Measurements from ENCODE around the gene CD248. TPM values are rescaled to one million over a fixed set of nuclear protein-coding genes. Genes with fewer than 3 reads are reported as not detected.
"Not testable (repeated sequence)": the region's sequence is repeated elsewhere in the genome, so short reads cannot be mapped to it uniquely, and the experiment has no call there.

Gene CD248
- total RNA-seq, 5 donors from 2014 or later (not counting 1 experiment from before 2014, with no cell fraction given) = 2.5 to 14.7 (median 8.7) TPM

DNA sequence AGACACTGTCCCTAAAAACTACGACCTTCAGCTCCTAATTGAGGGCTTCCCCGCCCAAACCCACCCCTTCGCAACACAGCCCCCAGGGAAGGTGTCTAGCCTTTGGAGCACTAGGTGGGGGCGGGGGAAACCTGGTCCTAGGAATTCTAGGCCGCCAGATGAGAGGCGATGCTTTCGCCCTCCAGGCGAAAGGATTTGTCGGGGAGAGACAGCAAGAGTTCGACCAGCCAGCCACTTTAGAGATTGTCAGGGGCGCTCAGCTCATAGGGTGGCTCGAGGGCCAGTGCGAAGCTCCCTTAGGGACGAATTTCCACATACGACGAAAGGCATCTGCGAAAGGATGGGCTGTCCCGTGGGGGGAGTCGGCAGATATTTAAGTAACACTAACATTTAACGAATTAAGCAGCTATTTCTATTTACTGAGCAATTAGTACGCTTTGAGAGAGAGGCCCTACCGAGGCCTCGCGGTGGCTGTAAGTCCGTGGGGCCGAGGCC is 5.3 kb downstream of the CD248 start:
- H3K27ac ChIP-seq (ENCODE audit: low read length) = peak overlapping the region; percentile 92
- peak overlapping the region; percentile 54 to 71 for H3K4me3 ChIP-seq (ENCODE audit: control insufficient read depth in 1 of 2, extremely low read depth in 1 of 2, low read length in 1 of 2)
- peaks cover 24 to 32% (median 29%) of the 10 kb centered on the region in 3 donors for H3K4me1 Mint-ChIP-seq
- POLR2A ChIA-PET = interaction anchor here in 1 of 2 donors (0.5 to 0.7 kb wide), 2 partner anchors 45 to 602 kb away, joined by 3 to 7 read pairs; no protein-coding TSS in a partner anchor
- CTCF ChIA-PET = interaction anchor here (0.5 to 3.2 kb wide), 22 partner anchors 15 to 618 kb away, joined by 3 to 34 read pairs (median 4); partner anchors contain the start of genes BRMS1 (in 1 of the 2), RIN1 (in 1 of the 2), TMEM151A (in 1 of the 2) and YIF1A (in 1 of the 2)
- ATAC-seq (replicated peaks in 1 of 4) (peak in 1 of 4 experiments; percentile 36), DNase-seq (no peak)
- H3K4me3 Mint-ChIP-seq = peak overlapping the region; percentile 73 to 90 (median 85)
- no peaks in the 10 kb centered on the region for H3K36me3 ChIP-seq (ENCODE audit: control insufficient read depth in 2 of 2, extremely low read depth in 1 of 2, insufficient read depth in 1 of 2, low read length in 1 of 2)
- peak overlapping the region; percentile 93 to 99 for H3K27ac Mint-ChIP-seq
- WGBS (ENCODE audit: insufficient coverage) = 38% methylated on average over 14 of the region's 26 CpGs
- peaks cover 9 to 51% of the 10 kb centered on the region in 2 experiments for H3K4me1 ChIP-seq (ENCODE audit: control insufficient read depth in 1 of 2, extremely low read depth in 1 of 2, insufficient read depth in 2 of 2, low read length in 2 of 2)
- H3K9me3 ChIP-seq = no peaks in the 10 kb centered on the region
- H3K9me3 Mint-ChIP-seq = no peaks in the 10 kb centered on the region
- H3K27me3 ChIP-seq (replicated peaks in 1 of 2; ENCODE audit: control insufficient read depth in 2 of 2, extremely low read depth in 1 of 2, insufficient read depth in 2 of 2, low read length in 1 of 2) = peaks cover 0 to 17% of the 10 kb centered on the region in 2 experiments
- H3K27me3 Mint-ChIP-seq = peaks cover 0 to 2% of the 10 kb centered on the region in 2 donors
- no peaks in the 10 kb centered on the region for H3K36me3 Mint-ChIP-seq

DNA sequence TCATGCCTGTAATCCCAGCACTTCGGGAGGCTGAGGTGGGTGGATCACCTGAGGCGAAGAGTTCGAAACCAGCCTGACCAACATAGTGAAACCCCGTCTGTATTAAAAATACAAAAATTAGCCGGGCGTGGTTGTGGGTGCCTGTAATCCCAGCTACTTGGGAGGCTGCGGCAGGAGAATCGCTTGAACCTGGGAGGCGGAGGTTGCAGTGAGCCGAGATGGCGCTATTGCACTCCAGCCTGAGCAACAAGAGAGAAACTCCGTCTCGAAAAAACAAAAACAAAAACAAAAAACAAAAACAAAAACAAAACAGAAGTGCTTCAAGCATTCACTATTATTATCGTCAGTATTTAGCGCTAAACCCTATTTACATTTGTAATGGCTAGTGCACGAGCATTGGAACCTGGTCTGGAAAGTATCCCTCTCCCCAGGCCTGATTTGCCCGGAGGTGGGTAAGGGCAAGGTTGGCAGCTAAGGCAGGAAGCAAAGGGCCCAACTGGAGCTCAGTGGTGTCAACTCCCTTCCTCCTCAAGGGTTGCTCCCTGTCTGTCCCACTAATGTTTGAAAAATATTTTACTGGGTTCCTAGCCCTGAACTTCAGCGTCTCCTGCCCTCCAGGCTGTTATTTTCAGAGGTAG is 5.9 kb downstream of the CD248 start:
- not testable (repeated sequence) for H3K9me3 Mint-ChIP-seq; ATAC-seq (replicated peaks in 1 of 4); H3K27ac ChIP-seq (ENCODE audit: low read length); H3K36me3 ChIP-seq (ENCODE audit: control insufficient read depth in 2 of 2, extremely low read depth in 1 of 2, insufficient read depth in 1 of 2, low read length in 1 of 2); DNase-seq; H3K4me3 ChIP-seq (ENCODE audit: control insufficient read depth in 1 of 2, extremely low read depth in 1 of 2, low read length in 1 of 2); H3K27me3 Mint-ChIP-seq; H3K36me3 Mint-ChIP-seq; H3K9me3 ChIP-seq
- Histone ChIP-seq H3K4me1 (ENCODE audit: control insufficient read depth in 1 of 2, extremely low read depth in 1 of 2, insufficient read depth in 2 of 2, low read length in 2 of 2) (peaks cover 8 to 45% of the 10 kb centered on the region in 2 experiments), H3K27me3 (replicated peaks in 1 of 2; ENCODE audit: control insufficient read depth in 2 of 2, extremely low read depth in 1 of 2, insufficient read depth in 2 of 2, low read length in 1 of 2) (peaks cover 0 to 14% of the 10 kb centered on the region in 2 experiments)
- ChIA-PET CTCF (interaction anchor here (0.5 to 3.2 kb wide), 17 partner anchors 16 to 522 kb away, joined by 3 to 34 read pairs (median 4); partner anchors contain the start of genes BRMS1 (in 1 of the 2), RIN1 (in 1 of the 2) and YIF1A (in 1 of the 2)), POLR2A (interaction anchor here in 1 of 2 donors (0.7 kb wide), 2 partner anchors 45 to 741 kb away, joined by 3 to 6 read pairs; no protein-coding TSS in a partner anchor)
- WGBS (ENCODE audit: insufficient coverage) = 90% methylated on average over 13 of the region's 18 CpGs
- peaks cover 22 to 28% (median 26%) of the 10 kb centered on the region in 3 donors for H3K4me1 Mint-ChIP-seq
- peak overlapping the region in 1 of 3 donors; percentile 73 for H3K4me3 Mint-ChIP-seq
- H3K27ac Mint-ChIP-seq = peak overlapping the region in 1 of 2 donors; percentile 99

DNA sequence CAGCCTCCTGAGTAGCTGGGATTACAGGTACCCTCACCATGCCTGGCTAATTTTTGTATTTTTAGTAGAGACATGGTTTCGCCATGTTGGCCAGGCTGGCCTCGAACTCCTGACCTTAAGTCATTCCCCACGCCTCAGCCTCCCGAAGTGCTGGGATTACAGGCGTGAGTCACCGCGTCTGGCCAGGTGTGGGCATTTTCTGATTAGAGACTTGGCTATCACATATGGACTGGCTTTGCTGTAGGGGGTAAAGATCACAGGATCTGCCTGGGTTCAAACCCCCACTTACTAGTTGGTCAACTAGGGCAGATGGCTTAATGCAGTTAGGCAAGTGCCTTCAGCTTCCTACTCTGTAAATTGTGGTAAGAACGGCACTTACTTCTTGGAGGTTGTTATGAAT is 6.5 kb downstream of the CD248 start:
- 91% methylated on average over 4 of the region's 8 CpGs for WGBS (ENCODE audit: insufficient coverage)
- H3K4me1 Mint-ChIP-seq = peaks cover 16 to 22% (median 20%) of the 10 kb centered on the region in 3 donors
- no peaks in the 10 kb centered on the region for H3K36me3 ChIP-seq (ENCODE audit: control insufficient read depth in 2 of 2, extremely low read depth in 1 of 2, insufficient read depth in 1 of 2, low read length in 1 of 2)
- ATAC-seq (replicated peaks in 1 of 4) = no peak
- CTCF ChIA-PET = interaction anchor here in 1 of 2 donors (3.2 kb wide), 1 partner anchor 76 kb away, joined by 25 read pairs; no protein-coding TSS in a partner anchor
- H3K4me3 ChIP-seq (ENCODE audit: control insufficient read depth in 1 of 2, extremely low read depth in 1 of 2, low read length in 1 of 2) = no peak overlapping the region
- no peaks in the 10 kb centered on the region for H3K9me3 ChIP-seq
- no peak overlapping the region for H3K27ac ChIP-seq (ENCODE audit: low read length)
- H3K36me3 Mint-ChIP-seq = no peaks in the 10 kb centered on the region
- peaks cover 0 to 12% of the 10 kb centered on the region in 2 experiments for H3K27me3 ChIP-seq (replicated peaks in 1 of 2; ENCODE audit: control insufficient read depth in 2 of 2, extremely low read depth in 1 of 2, insufficient read depth in 2 of 2, low read length in 1 of 2)
- no peak overlapping the region for H3K4me3 Mint-ChIP-seq
- H3K9me3 Mint-ChIP-seq = no peaks in the 10 kb centered on the region
- no peak for DNase-seq
- peaks cover 7 to 39% of the 10 kb centered on the region in 2 experiments for H3K4me1 ChIP-seq (ENCODE audit: control insufficient read depth in 1 of 2, extremely low read depth in 1 of 2, insufficient read depth in 2 of 2, low read length in 2 of 2)
- peaks cover 0 to under 1% of the 10 kb centered on the region in 2 donors for H3K27me3 Mint-ChIP-seq
- no peak overlapping the region for H3K27ac Mint-ChIP-seq
- POLR2A ChIA-PET = interaction anchor here in 1 of 2 donors (0.7 kb wide), 1 partner anchor 741 kb away, joined by 6 read pairs; no protein-coding TSS in a partner anchor

DNA sequence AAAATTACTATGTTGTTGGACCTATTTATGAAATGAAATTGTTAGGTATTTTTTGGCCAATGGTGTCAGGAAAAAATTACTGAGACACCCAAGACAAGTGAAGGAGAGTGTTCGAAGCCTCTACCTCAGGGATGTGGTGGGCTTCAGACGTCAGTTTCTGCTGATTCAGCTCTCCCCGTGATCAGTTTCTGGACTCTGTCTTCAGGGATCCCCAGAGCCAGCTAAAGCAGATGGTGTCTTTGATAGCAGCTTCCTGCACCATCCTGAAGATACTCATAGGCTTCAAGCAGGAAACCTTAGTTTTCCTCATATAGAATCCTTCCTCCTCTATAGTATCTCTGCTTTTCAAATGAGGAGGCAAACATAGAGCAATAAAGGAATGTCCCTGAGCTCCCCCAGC is 7.4 kb downstream of the CD248 start:
- H3K9me3 Mint-ChIP-seq = no peaks in the 10 kb centered on the region
- Histone ChIP-seq H3K4me3 (ENCODE audit: control insufficient read depth in 1 of 2, extremely low read depth in 1 of 2, low read length in 1 of 2) (no peak overlapping the region), H3K27ac (ENCODE audit: low read length) (no peak overlapping the region), H3K9me3 (no peaks in the 10 kb centered on the region), H3K4me1 (ENCODE audit: control insufficient read depth in 1 of 2, extremely low read depth in 1 of 2, insufficient read depth in 2 of 2, low read length in 2 of 2) (peaks cover 7 to 31% of the 10 kb centered on the region in 2 experiments), H3K36me3 (ENCODE audit: control insufficient read depth in 2 of 2, extremely low read depth in 1 of 2, insufficient read depth in 1 of 2, low read length in 1 of 2) (no peaks in the 10 kb centered on the region), H3K27me3 (replicated peaks in 1 of 2; ENCODE audit: control insufficient read depth in 2 of 2, extremely low read depth in 1 of 2, insufficient read depth in 2 of 2, low read length in 1 of 2) (peaks cover 0 to 12% of the 10 kb centered on the region in 2 experiments)
- 33% methylated on average over 2 of the region's 3 CpGs for WGBS (ENCODE audit: insufficient coverage)
- no peak overlapping the region for H3K27ac Mint-ChIP-seq
- no peaks in the 10 kb centered on the region for H3K36me3 Mint-ChIP-seq
- CTCF ChIA-PET = no interaction called here
- ATAC-seq (replicated peaks in 1 of 4) (no peak), DNase-seq (no peak)
- H3K4me1 Mint-ChIP-seq = peaks cover 8 to 16% (median 13%) of the 10 kb centered on the region in 3 donors
- H3K4me3 Mint-ChIP-seq = no peak overlapping the region
- H3K27me3 Mint-ChIP-seq = no peaks in the 10 kb centered on the region
- POLR2A ChIA-PET = no interaction called here

DNA sequence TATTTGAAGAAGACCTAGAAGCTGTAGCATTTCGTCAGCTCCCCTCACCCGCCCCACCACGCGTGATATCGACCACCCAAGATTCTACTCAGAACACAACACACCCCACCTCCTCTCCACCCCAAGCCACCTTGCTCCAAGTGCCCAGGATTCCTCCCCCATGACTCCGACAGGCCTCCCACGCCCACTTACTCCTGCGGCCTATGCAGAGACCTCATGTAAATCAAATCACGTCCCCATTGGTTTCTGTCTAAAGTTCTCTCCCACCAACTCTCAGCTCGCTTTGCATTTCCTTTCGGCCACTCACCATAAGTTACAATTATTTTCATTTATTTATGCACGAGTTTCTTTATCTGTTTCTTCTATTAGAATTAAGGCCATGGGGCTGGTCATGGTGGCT is 14.2 kb downstream of the CD248 start:
- H3K27me3 ChIP-seq (replicated peaks in 1 of 2; ENCODE audit: control insufficient read depth in 2 of 2, extremely low read depth in 1 of 2, insufficient read depth in 2 of 2, low read length in 1 of 2) = peaks cover 0 to 14% of the 10 kb centered on the region in 2 experiments
- no peak for ATAC-seq (replicated peaks in 1 of 4)
- ChIA-PET POLR2A (no interaction called here), CTCF (no interaction called here)
- WGBS (ENCODE audit: insufficient coverage) = 83% methylated on average over 7 of the region's 12 CpGs
- H3K4me1 ChIP-seq (ENCODE audit: control insufficient read depth in 1 of 2, extremely low read depth in 1 of 2, insufficient read depth in 2 of 2, low read length in 2 of 2) = no peaks in the 10 kb centered on the region
- H3K27ac ChIP-seq (ENCODE audit: low read length) = no peak overlapping the region
- H3K9me3 Mint-ChIP-seq = no peaks in the 10 kb centered on the region
- no peak overlapping the region for H3K4me3 Mint-ChIP-seq
- no peaks in the 10 kb centered on the region for H3K27me3 Mint-ChIP-seq
- no peaks in the 10 kb centered on the region for H3K36me3 Mint-ChIP-seq
- no peaks in the 10 kb centered on the region for H3K36me3 ChIP-seq (ENCODE audit: control insufficient read depth in 2 of 2, extremely low read depth in 1 of 2, insufficient read depth in 1 of 2, low read length in 1 of 2)
- no peaks in the 10 kb centered on the region for H3K4me1 Mint-ChIP-seq
- no peak overlapping the region for H3K4me3 ChIP-seq (ENCODE audit: control insufficient read depth in 1 of 2, extremely low read depth in 1 of 2, low read length in 1 of 2)
- no peaks in the 10 kb centered on the region for H3K9me3 ChIP-seq
- H3K27ac Mint-ChIP-seq = no peak overlapping the region
- DNase-seq = no peak

DNA sequence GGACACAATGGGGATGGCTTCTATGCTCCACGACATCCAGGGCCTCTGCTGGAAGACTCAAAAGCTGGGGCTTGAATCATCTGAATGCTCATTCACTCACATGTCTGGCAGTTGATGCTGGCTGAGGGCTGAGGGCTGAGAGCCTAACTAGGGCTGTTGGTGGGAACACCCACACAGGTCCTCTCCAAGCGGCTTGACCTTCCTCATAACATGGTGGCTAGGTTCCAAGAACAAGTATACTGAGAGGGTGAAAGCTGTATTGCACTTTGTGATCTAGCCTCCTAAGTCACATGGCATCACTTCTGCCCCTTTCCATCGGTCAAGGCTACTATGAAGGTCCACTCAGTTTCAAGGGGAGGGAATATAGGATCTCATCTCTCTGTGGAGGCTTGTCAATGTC is 17.7 kb downstream of the CD248 start:
- CTCF ChIA-PET = interaction anchor here in 1 of 2 donors (1.4 kb wide), 1 partner anchor 13 kb away, joined by 3 read pairs; no protein-coding TSS in a partner anchor
- POLR2A ChIA-PET = no interaction called here

More for the DNA sequence above, 17.7 kb downstream of the CD248 start:
- Mint-ChIP-seq H3K27me3 (peaks cover 0 to 3% of the 10 kb centered on the region in 2 donors), H3K4me1 (no peaks in the 10 kb centered on the region), H3K9me3 (no peaks in the 10 kb centered on the region), H3K36me3 (no peaks in the 10 kb centered on the region), H3K4me3 (no peak overlapping the region), H3K27ac (no peak overlapping the region)
- DNase-seq (no peak), ATAC-seq (replicated peaks in 1 of 4) (no peak)
- Histone ChIP-seq H3K4me1 (ENCODE audit: control insufficient read depth in 1 of 2, extremely low read depth in 1 of 2, insufficient read depth in 2 of 2, low read length in 2 of 2) (no peaks in the 10 kb centered on the region), H3K4me3 (ENCODE audit: control insufficient read depth in 1 of 2, extremely low read depth in 1 of 2, low read length in 1 of 2) (no peak overlapping the region), H3K9me3 (no peaks in the 10 kb centered on the region), H3K27me3 (replicated peaks in 1 of 2; ENCODE audit: control insufficient read depth in 2 of 2, extremely low read depth in 1 of 2, insufficient read depth in 2 of 2, low read length in 1 of 2) (peaks cover 0 to 20% of the 10 kb centered on the region in 2 experiments), H3K36me3 (ENCODE audit: control insufficient read depth in 2 of 2, extremely low read depth in 1 of 2, insufficient read depth in 1 of 2, low read length in 1 of 2) (no peaks in the 10 kb centered on the region), H3K27ac (ENCODE audit: low read length) (no peak overlapping the region)
- no CpG with 5 or more reads among the region's 3 CpGs for WGBS (ENCODE audit: insufficient coverage)

Data from T-cell (primary cell).